SIG-M5 (cell line): ENCODE measurements around the gene GTF2E1.
"Not testable (repeated sequence)": the region's sequence is repeated elsewhere in the genome, so short reads cannot be mapped to it uniquely, and the experiment has no call there.

Source experiments
- DNase-seq: peaks from one replicate; lab custom pipeline; 2025; lab: John Stamatoyannopoulos, UW

GTF2E1 gene

DNA sequence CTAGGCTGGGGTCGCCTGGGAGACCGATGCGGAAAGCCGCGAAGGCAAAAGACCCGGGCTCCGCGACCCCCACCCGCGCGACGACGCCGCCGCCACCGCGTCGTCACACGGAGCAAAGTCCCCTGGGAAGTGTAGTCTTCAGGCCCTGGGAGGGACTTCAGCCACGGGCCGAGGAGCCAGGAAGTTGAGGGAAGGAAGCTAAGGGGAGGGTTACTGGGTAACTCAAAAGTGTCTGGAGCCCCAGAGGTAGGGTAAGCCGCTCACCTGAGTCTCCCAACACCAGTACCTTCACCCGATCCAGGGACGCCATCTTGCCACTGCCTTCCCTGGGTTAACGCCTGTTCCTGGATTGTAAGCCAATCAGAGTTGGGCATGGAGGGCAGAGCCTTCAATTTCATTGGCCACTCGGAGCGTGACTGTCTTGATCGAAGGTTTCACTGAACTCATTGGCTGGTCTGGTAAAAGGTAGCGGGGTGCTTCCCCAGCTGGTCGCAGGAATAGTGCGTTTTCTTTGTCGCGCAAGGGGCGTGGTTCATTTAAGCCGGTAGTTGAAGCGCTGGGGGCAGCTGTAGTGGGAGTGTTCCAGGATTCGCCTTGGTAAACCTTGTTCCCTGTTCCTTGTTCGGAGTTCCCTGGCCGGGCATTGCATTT, at the start of gene GTF2E1, which contains the start of gene RABL3:
TSS of gene GTF2E1 (plus strand) at position 547 of the 651 bp plus-strand sequence. CDS start 7,809 bp downstream, outside the sequence.
TSS of gene RABL3 (minus strand) at position 319 of the 651 bp plus-strand sequence. CDS start at position 310, 9 bp downstream.
- DNase-seq = peak; percentile 99

DNA sequence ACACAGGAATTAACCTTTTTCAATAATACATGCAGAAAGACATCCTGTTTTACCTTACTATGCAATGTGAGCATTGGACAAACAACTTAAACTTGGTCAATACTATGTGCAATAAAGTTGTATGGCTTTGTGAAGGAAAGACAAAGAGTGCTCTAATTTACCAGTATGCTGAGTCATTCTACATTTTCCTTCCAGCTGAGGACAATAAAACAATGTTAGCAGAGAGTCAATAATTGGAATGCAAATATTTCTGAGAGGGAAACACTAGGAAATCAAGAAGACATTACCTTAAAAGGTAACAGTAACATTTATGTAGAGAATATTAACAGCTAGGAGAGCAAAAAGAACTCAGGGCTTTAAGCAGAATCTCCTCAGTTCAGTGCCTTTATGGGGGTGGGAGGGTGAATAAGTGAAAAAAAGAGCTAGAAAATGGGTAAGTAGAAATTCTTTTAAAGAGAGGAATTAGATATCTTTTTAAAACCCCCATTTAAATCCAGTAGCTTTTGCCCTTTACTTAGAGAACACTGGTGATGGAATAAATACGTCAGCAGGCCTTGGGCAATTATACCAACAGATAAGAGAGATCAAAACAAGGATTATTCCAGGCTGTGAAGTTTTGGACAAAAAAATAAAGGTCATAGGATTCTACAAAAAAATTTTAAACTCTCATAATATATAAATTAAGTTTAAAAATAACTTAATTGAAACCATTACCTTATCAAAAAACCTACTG, 48.9 kb upstream of the GTF2E1 start:
- DNase-seq = no peak

DNA sequence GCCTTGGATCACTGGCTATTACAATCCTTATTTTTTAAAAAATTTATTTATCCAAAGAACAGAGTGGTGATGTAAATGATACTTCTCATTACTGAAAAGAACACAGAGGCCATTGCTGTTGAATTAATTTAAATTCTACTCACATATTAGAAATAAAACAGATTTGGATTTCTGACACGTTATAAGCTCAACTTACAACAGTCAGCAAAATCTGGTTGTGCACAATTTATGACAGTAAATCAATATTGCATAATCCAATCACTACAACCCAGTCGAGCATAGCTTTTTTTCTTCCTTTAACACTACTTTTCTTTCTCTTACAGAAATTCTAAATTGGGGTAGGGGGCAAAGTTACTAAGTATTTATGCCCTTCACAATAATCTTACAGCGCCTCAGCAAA, 43.2 kb upstream of the GTF2E1 start:
- no peak for DNase-seq

DNA sequence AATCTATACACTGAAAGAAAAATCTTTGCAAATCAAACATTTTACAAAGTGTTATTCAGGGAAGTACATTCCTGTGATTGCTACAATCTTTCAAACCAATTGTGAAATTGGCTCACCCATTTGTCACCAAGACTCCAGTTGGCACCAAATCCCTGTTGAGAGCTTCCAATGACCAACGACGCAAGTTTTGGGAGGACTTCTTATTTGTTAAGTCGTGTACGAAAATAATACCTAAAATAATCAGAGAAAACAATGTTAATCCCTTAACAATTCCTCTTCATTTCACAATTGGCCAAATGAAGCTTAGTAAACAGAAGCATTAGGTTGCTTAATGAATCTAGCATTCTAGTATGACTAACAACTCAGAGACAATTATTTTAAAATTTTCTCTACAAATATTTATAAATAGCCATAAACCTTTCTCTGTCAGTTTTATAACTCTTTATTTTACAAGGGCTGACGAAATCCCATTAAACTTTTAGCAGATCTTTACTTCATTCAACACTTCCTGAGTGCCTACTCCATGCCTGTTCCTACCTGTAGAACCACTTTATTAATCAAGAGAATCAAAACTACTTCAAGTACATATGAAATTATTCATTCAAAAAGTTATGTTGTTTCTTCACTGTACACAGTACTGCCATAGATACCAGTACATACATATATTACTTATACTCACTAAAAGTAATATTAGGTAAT, 36.5 kb upstream of the GTF2E1 start:
- DNase-seq = no peak

DNA sequence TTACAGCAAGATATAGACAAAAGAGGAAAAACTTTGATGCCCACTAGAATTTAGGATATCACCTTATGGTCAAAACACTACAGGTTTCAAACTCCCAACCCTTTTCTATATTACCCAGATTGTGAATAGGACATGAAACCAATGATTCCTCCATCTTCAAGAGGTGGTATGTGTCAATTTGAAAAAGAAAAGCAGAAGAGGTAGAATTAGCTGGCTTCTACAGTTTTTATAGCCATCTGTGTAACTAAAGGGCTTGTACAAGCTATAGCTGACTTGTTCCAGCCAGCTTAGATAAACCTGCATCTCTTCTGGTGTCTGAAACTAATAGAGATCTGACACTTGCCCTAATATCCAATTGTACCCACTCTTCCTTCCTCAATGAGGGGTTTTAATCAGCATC, 35.6 kb upstream of the GTF2E1 start:
- no peak for DNase-seq

DNA sequence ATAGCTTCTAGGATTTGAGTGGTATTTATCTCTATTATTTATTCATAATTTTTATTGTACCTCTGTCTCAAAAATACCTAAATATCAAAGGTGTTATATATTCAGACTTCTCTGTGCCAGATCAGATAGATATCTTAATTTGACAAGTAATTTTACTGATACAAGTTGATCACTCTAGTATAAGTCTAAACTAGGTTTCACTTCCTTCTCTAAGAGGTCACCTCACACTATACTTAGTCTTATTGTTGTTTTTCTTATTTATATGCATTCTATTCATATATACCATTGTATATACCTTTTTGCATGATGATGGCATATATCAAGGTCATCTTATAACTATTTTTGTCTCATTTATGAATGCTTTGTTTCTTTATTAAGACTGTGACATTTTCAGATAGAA, 34.1 kb upstream of the GTF2E1 start:
- DNase-seq = no peak

DNA sequence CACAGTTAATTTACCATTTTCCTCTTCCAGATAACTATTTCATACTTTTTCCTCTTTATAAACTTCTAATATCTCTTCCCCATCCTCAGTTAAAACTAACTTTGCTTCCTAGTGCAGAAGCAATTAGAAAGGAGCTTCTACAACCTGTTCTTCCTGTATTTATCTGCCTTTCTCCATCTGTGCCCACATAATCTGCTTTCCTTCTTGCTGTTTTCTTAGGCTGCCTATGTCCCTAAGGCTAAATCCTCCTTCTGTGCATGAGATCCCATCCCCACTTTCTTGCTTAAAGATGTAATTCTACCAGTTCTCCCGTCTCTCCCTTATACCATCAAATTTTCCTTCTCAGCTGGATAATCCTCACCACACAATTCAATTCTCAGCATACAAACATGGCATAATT, 32.2 kb upstream of the GTF2E1 start:
- DNase-seq = no peak

DNA sequence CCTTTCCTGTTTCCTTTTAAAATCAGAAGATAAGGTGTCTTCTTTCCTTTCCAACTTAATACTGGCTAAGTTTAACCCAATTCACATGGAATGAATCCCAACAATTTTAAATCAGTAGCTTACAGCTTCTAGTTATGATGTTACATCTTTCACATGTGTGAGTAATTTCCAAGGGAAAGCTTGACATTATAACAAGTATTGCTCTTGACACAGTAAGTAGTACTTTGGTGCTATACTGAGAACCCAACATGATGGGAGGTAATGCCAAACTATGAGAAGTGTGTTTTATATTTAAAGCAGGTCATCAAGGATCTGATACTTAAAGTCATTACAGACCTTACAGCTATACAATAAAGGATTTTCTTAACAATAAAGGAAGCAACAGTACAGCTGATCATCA, 29.3 kb upstream of the GTF2E1 start:
- no peak for DNase-seq

DNA sequence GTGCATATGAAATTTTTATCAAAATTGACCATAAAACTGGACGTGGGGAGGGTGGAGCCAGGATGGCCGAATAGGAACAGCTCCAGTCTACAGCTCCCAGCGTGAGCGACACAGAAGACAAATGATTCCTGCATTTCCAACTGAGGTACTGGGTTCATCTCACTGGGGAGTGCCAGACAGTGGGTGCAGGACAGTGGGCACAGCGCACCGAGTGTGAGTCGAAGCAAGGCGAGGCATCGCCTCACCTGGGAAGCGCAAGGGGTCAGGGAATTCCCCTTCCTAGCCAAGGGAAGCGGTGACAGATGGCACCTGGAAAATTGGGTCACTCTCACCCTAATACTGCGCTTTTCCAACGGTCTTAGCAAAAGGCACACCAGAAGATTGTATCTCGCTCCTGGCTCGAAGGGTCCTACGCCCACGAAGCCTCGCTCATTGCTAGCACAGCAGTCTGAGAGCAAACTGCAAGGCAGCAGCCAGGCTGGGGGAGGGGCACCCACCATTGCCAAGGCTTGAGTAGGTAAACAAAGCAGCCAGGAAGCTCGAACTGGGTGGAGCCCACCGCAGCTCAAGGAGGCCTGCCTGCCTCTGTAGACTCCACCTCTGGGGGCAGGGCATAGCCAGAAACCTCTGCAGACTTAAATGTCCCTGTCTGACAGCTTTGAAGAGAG, 23.2 kb upstream of the GTF2E1 start:
- not testable (repeated sequence) for DNase-seq

DNA sequence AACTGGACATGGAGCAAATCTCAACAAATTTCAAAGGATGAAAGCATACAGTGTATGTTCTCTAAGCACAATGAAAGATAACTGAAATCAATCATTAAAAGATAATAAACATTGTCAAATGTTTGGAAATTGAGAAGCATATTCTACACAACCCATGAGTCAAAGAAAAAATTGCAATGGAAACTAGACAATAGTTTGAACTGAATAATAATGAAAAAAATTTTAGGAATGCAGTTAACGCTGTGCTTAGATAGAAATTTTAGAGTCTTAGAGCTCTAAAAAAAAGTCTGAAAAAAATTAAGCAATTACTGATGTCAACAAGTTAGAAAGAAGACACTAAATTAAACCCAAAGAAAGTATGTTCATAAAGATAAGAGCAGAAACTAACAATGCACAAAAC, 15.8 kb upstream of the GTF2E1 start:
- DNase-seq = no peak

DNA sequence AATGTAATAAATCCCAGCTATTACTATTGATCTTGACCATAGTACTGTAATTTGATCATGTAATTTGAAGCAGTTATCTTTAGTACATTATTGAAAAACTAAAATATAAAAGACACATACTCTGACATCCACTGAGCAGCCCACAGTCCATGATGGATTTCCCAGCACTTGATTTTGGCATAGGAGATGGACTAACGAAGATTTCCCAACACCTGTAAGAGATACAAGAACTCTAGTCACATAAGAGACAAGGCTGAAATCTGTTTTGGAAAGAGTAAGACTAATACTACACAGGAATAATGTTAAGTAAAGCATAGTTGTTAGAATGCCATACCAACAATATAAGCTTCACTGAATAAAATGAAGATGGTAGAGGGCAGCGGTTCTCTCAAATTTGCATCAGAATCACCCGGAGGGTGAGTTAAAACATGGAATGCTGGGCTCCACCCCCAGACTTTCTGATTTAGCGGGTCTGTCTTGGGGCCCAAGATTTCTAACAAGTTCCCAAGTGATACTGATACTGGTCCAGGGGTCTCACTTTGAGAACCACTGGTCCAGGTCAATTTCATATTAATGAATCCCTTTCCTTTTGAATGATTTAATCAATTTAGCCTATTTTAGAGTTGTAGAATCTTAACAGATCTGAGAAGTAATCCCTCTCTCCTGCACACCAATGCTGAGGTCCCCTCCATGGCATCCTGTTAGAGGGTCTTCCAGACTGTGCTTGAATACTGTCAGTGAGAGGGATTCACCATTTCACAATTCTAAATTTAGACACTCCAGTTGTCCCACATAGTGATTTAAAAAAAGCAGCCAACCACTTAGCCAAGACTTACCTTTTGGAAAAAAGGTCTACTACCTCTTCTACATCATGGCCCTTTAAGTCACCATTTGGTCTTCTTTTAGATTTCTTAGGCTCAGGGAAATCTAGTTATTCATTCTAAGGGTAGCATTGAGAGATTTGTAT, 11.7 kb upstream of the GTF2E1 start:
- no peak for DNase-seq

DNA sequence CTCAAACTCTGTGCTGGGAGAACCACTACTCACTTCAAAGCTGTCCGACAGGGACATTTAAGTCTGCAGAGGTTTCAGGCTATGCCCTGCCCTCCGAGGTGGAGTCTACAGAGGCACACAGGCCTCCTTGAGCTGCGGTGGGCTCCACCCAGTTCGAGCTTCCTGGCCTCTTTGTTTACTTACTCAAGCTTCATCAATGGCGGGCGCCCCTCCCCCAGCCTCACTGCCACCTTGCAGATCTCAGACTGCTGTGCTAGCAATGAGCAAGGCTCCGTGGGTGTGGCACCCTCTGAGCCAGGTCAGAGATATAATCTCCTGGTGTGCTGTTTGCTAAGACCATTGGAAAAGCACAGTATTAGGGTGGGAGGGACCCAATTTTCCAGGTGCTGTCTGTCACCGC, 4.5 kb upstream of the GTF2E1 start:
- DNase-seq = not testable (repeated sequence)

DNA sequence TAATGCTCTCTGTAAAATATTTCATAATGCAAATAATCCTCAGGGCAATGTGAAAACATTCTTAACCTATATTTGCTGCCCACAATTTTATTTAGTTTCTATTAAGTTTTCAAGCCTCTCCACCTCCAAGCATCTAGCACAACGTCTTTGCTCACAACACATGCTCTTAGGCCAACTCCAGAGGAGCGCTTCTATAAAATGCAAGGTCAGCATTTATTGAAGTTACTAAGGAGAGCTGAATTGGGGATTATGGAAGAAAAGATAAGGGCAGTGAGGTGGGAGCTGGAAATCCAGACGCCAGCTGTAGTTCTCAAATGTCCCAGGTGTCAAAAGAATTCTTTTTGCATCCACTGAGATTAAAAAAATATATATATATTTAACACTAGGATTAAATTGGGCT, 1.2 kb upstream of the GTF2E1 start:
- DNase-seq = no peak

DNA sequence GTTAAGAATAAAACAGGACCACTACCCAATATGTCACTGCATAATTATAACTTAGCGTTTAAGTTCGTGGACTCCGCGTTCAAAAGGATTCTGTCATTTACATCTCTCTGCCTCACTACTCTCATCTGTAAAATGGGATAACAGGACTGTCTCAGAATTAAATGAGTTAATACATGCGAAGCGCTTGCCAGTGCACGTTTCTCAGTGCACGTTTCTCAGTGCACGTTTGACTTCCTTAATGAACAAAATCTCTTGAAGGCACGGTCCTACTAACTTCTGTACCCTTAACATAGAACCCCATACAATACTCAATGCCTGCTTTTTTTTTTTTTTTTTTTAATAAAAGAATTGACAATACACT, 727 bp upstream of the GTF2E1 start:
- DNase-seq = no peak

DNA sequence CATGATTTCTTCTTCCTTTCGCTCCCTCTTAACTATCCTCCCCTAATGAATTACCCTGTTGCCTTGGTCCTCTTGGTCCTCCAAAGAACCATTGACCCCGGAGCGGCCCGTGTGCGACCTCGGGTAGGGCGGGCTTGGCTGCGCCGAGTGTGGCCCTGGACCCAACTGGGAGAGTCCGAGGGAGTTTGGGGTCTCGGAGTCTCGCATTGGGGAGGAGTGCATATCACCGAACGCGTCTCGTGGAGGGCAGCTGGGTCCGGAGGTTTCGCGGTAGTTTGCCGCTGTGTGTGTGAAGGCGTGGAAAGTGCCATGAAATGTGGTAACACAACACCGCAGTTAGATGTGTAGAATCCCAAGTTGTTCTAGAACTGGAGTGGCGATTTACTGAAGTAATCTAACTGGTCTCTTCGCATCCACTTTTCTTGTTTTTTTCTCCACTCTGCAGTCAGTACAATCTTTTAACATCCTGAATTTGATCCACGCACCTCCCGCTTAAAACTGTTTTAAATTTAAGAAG, 363 bp downstream of the GTF2E1 start:
- DNase-seq = no peak

DNA sequence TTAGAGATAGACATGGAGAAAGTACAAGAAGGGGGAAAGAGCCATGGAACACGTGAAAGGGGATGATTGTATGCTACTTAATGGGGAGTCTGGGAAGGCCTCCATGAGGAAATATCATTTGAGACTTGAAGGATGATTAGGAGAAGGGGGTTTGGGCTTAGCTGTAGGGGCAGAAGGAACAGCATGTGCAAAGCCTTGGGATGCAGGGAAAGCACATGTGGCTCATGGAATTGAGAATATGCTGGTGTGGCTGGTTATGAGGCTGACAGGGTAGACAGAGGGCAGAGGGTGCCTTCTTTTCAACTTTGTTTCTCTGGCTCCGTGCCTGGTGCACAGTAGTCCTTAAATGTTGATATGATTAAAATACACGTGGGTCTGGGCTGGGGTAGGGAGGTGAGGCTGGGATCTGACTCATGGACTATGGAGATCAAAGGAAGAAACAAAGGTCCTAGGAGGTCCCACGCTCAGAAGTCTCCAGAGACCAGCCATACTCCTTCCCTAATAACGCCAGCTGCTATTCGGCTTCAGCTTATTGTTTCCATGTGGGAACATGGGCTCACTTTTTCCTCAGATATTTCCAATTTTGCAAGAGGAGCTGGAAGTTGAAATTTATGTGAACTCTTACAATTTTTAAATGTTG, 1.1 kb downstream of the GTF2E1 start:
- DNase-seq = no peak

DNA sequence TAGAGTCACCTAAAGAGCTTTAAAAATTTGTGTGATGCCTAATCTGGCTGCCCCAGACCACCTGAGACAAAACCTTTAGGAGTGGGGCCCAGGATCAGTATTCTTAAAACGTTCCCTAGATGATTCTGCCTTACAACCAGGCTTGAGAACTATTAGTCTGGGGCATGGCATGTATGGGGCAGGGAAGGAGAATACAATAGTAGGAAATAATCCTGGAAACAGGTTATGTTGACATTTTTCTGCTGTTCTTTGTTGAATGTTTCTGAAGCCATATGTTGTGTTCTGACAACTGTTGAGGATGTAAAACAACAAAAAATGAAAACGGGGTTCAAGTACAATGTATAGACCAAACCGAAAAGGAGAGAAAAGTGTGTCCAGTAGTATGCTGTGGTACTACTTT, 2.9 kb downstream of the GTF2E1 start:
- DNase-seq = no peak

DNA sequence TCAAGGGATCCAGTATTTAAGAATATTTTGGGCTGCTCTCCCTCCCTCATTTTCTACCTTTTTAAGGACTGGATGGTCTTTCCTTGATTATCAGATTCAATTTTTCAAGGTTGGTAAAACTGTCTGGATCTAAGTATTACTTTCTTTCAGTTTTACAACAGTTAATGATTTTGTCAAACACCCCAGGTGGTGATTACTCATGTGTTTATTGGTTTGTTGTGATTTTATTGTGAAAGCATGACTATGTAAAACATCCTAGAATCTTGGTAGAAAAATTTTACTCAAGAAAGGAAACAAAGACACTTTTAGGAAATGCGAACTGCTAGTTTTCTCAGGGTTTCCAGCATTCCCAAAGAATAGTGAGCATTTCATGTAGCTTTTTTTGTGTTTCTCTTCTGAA, 7.3 kb downstream of the GTF2E1 start:
- no peak for DNase-seq

DNA sequence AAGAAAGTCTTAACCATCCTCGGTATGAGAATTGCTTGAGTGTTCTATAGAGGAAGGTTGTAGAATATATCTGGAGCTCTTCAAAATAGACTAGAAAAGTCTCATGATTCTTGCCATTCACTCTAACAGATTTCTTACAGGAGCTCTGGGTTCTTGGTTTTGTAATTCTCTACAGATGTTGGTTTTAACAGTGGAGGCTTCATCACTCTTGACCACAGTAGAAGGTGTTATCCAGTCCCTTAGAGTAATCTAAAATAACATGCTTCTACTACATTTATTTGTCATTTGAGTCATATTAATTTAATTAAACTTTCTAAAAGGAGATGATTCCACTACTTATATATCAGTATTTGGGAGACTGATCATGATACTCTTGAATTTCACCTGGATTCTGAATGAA, 9.7 kb downstream of the GTF2E1 start:
- no peak for DNase-seq

DNA sequence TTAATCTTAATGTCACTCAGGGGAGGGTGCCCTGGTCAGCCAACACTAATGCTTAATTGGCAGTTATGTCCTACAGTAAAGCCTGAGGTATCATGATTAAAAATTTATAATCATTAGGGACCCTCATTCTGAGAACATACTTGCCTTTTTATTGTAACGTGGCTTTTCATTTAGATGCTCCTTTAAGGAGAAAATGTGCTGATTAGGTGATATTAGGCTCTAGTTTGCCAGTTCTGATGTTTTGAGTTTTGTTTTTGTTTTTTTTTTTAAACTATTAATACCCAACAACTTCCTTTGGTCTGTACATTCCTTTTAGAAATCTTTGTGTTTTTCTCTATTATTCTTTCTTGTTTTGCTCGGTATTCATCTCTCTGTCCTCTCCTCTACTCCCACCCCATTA, 10.3 kb downstream of the GTF2E1 start:
- DNase-seq = no peak

DNA sequence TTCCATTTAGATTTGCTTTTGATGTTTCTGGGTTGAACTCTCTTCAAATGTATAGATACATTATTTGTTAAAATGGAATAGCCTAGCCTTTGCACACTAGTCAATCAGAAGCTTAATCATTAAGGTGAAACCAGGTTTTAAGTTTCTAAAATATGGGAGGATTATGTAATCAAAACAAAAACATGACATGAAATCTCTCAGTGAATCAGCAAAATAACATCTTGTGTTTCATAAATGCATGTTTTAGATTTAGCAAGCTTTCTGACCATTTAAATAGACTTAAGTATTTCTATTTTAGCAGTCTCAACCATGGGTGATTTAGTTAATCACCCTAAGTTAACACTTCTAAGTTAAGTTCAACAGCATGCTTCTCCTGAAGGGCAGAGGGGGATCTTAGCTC, 11.3 kb downstream of the GTF2E1 start:
- DNase-seq = no peak
